GM12873 (cell line): ENCODE measurements around the gene APC.

Source experiments
- CTCF ChIP-seq: IDR thresholded peaks from 2 replicates; pipeline ENCODE4 v1.5.1; 2012; ENCODE audit warnings: low read depth, mild to moderate bottlenecking, moderate library complexity, low read length, control low read depth; ENCODE audit not compliant: insufficient read depth; ENCODE audit errors: missing control alignments

APC gene

DNA sequence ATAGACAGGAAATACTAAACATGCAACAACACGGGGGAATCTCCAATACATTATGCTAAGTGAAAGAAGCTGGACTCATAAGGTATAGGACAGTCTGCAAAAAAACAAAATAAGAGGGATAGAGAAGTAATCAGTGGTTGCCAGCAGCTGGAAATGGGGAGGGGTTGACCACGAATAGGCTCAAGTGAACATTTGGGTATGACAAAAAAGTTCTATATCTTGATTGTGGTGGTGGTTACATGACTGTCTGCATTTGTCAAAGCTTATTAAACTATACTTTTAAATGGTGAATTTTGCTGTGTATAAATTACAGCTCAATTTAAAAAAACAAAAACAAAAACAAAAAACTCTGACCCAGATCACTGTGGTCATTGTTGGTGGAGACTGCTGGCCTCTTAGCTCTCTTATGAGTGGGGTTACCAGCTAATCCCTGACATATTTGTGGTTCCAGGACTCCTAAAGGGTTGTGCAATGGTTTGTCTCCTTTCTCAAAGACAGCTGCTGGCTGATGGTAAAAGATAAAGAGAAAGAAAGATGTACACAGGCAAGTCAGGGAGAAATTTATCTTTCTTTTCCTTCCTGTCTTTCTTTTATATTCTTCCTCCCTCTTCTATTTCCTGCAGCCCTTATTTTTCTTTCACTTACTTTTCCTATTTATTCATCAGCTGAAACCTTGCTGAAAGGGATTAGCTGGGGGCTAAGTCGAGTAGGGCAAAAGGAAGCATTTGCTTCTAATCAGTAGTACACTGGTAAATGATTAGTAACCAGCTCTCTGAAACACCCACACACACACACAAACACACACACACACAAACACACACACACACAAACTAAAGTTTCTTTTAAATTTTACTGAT is 42.6 kb upstream of the APC start:
- TF ChIP-seq CTCF = no peak

DNA sequence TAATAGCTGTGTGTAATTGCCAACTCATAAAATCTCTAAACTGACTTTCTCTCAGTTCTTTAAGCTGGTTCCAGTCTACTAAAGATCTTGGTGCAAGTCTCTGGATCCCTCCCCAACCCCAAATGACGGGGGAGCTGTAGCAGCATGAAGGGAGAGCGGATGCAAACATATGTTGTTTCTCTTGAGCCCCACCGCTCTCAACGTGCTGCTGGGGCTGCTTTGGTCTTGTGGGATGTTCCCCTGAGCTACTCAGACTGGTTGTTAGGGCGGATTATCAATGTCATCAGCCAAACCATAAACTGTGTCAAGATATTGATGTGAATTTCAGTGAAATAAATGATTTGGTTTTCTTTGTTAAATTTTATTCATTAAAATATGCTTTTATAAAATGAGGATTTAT is 40.9 kb upstream of the APC start:
- no peak for TF ChIP-seq CTCF

DNA sequence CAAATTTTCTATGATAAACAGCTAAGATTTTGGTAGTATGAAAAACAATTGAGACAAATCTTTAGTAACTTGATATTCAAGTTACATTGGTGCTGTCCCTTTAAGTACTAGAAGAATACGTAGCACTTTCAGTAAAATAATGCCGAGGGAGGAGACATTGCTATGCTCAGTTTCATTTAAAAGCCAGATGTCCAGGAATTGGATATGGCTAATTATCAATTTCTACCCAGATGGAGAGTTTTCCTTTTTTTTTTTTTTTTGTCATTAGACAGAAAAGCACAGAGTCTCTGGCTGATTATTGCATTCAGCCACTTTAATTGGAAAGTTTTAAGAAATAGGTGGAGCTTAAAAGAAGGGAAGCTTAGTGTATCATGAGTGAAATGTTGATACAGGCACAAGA is 40.4 kb upstream of the APC start:
- TF ChIP-seq CTCF = no peak

DNA sequence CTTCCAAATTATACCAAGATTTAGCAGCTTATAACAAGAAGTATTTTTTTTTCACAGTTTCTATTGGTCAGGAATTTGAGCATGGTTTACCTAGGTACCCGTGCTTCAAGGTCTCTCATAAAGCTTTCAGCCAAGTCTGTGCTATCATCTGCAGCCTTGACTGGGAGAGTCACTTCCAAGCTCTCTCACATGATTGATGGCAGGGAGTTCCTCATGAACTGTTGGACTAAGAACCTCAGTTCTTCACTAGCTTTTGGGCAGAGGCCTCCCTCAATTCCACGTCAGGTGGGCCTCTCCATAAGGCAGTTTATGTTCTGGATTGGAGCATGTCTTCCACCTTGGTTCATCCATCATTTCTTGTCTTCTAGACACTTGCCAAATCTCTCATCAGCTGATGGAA is 39.9 kb upstream of the APC start:
- no peak for TF ChIP-seq CTCF

DNA sequence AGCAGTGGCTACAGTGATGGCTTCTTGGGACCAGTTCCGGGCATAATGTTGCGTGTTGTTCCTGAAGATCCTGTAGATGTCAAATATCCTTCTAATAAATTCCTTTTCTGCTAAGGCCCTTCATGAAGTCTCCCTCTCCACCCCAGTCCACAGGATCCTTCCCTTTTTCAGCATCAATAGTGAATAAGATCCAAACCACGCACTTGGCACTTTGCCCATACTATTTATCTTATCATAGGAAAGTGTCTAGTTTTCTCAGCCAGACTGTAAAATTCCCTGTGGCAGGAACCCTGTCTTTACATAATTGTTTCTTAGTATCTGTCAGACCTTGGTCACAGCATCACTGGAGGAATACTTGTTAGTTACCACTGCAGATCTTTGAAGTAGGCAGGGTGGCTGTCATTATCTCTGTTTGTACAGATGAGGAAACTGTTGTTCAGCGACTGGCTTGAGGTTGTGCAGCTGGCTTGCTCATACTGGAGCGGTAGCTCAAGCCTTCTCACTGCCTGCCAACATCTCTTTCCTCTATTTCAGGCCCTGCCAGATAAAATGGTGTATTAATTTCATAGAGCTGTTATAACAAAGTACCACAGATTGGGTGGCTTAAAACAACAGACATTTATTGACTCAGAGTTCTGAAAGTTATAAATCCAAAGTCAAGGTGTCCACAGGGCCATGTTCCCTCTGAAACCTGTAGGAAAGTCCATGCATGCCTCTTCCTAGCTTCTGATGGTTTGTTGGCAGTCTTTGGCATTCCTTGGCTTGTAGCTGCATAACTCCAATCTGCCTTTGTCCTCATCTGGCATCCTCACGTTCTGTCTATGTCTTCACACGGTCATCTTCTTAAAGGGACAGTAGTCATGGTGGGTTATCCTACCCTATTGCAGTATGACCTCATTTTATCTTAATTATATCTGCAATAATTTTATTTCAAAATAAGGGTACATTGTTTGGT is 33.5 kb upstream of the APC start:
- TF ChIP-seq CTCF = no peak

DNA sequence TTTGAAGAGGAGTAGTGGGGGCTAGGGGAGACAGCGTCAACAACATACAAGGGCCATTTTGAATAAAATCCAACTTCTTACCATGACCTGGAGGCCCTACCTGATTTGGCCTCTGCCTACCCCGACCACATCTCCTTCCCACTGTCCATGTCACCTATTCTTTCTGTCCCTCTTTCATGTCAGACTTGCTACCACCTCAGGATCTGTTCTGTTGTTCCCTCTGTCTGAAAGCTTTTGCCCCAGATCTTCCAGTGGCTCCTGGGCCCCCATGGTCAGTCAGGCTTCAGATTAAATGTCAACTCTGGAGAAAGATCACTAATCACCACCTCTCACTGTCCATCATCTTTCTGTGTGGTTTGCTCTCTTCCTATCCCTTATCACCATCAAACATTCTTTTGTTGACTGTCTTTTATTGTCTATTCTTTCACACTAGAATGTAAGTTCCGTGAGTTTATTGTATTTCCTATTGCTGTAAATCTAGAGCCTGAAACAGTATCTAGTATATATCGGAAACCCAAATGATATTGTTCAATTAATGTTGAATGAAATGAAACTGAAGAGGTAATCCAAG is 31.2 kb upstream of the APC start:
- TF ChIP-seq CTCF = no peak
